ENCODE results near the gene FMN1.

- no peak for TF ChIP-seq CTCF (conservative IDR thresholded peaks at IDR 0.05)
- TF ChIP-seq EZH2 (IDR thresholded peaks at IDR 0.05; ENCODE audit: low read depth): no peak
Measured at GRCh38 chr15:33146051-33146450, 48.5 kb downstream of the FMN1 start.
